ENCODE results near the gene DENND1C.
A peak's percentile ranks its signal among the peaks of the same experiment; 100 is the strongest.
"Not testable (repeated sequence)": the region's sequence is repeated elsewhere in the genome, so short reads cannot be mapped to it uniquely, and the experiment has no call there.

Gene DENND1C

DNA sequence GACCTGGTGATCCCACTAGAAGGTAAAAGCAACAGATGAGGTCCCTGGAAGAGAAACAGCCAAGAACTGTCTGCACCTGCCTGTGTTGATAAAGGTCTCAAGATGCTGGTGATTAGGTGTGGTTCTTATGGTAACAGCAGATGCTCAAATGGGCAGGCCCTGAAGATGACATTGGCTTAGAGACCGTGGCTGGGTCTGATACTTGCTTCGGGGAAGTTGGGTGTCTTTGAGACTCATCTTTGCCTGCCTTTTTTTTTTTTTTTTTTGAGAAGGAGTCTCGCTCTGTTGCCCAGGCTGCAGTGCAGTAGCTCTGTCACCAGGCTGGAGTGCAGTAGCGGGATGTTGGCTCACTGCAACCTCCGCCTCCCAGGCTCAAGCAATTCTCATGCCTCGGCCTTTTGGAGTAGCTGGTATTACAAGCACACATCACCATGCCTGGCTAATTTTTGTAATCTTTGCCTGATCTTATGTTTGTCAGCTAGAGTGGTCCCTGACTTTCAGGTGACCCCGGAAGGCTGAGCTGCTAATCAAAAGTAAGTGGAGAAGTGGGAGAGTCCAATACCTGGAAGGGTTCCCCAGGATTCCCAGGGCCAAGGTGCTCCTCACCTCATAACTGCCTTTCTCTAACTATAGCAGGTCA lies 29.9 kb downstream of the DENND1C start:
- DNase-seq = no peak

DNA sequence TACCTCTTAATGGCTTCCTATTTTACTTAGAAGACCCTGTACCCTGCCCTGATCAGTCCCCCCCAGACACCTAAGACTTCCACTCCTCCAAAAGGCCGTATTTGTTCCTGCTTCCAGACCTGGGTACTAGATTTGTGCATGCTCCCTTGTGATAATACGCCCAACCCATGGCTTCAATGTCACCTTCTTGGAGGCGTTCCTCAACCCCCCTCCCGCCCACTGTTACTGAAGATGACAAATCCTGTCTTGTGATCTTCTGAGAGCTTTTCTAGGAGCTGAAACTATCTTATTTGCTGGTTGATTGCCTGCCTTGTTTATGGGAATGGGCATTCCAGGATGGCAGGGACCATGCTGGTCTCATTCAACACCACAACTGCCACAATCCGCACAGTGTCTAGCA lies 31.4 kb downstream of the DENND1C start:
- no peak for DNase-seq

DNA sequence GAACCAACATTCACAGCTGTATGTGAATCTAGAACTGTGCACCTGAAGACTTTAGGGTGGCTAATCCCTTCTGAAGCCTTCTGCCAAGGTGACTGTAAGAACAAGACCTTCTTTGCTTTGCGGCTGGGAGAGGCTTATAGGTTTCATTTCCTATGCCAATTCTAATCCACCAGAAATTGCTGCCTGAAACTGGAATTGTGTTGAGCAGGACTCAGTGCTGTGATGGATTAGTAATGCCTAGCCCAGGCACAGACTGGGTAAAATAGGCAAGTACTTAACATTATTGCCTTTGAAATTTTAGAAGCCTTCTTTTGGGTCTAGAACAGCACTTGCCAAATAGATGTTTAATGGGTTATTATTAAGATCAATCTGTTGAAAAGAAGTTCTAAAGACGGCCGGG lies 33.5 kb downstream of the DENND1C start:
- DNase-seq = no peak

DNA sequence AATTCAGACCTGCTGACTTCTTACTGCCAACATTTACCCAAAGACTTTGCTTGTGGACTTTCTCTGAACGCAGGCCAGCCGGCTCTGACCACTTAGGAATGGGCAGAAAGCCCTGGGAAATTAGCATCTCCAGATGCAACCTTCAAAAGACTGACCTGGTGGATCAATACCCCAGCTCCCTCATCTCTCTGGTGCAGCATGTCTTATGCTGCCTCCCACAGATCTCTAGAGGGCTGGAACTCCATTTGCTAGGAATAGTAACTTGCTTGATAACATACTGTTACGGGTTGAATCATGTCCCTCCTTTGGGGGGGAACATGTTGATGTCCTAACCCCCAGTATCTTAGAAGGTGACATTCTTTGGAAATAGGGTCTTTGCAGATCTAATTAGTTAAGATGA lies 35.1 kb downstream of the DENND1C start:
- DNase-seq = no peak

DNA sequence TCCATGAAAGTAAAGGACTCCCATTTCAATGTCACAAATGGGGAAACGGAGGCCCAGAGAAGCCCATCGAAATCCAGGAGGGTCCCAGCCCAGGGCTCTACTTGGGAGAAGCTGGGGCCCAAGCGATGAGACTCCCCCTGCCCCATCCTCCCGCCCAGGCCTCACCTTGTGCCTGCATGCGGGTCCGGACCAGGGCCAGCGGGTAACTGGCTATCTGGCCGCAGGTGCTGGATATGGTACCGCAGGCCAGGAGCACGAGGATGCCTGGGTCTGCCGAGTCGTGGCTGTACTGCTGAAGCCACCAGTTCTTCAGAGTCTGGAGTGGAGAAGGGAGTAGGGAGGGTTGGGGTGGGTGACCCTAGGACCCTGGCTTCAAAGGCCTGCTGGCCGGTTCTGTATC lies 37.6 kb downstream of the DENND1C start:
- DNase-seq = no peak

DNA sequence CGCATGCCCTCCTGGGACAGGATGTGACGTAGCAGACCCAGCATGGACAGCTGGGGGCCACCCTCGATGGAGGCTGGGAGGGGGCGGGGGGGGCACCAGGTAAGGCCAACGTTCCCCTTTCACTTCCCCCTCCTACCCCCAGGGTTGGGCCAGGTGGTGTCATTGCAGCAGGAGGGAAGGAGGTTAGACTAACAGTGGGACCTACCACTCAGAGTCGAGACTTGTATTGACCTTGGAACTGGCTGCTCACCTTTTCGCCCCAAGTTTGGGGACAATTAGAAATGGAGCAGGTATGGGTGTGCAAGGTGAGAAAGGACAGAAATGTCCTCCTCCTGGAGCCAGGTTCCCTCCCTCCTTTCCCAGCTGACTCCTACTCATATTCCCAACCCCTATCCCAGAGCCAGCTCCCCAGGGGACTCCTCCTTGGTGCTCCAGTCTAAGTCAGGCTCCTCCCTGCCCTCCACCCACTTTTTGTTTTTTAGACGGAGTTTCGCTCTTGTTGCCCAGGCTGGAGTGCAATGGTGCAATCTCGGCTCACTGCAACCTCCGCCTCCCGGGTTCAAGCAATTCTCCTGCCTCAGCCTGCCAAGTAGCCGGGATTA lies 39.4 kb downstream of the DENND1C start:
- no peak for DNase-seq

DNA sequence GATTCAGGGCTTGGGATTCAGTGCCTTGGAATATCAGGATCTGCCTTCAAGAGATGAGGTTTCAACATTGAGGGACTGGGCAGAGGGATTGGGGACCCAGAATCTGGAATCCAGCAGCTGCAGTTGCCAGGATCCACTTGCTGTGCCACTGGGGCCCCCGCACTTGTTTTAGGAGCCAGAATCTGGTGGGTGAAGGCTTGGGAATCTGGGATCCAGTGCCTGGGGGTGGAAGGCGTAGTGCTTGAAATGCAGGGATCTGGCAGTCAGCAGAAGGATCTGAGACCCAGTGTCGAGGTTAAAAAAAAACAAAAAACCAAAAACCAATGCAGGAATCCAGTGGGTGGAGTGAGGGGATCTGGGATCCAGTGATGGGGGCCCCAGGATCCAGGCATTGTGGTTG lies 40.7 kb downstream of the DENND1C start:
- DNase-seq = no peak

DNA sequence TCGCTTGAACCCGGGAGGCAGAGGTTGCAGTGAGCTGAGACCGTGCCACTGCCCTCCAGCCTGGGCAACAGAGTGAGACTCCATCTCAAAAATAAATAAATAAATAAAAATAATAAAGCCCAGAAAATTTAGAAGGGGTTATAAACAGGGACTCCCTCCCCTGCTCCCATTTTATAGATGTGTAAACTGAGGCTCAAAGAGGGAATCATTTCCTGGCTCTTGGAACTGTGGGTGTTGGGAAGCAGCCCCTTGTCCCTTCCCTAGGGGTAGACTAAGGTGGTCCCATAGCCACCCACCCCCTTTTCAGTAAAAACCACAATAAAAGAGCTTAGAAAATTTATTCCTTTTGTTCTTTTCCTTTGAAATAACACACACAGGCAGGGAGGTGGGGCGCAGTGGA lies 41.8 kb downstream of the DENND1C start:
- no peak for DNase-seq

DNA sequence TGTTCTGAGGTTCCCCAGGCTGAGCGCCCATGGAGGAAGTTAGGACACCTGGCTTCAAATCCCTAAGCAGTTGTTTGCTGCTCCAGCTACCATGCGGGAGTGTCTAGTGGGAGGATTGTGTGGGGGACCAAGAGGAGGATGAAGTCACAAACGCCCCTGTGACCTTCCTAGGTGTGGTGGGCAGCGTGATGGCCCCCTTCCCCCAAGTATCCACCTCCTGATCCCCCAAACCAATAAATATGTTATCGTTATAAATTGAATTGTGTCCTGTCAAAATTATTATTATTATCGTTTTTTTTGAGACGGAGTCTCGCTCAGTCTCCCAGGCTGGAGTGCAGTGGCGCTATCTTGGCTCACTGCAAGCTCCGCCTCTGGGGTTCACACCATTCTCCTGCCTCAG lies 47.9 kb downstream of the DENND1C start, which contains the start of gene SLC25A41:
Gene SLC25A41, minus strand, starts transcription at position 101 of the 400 bp plus-strand sequence. Its CDS starts 70 bp downstream, at position 31.
- DNase-seq = no peak

DNA sequence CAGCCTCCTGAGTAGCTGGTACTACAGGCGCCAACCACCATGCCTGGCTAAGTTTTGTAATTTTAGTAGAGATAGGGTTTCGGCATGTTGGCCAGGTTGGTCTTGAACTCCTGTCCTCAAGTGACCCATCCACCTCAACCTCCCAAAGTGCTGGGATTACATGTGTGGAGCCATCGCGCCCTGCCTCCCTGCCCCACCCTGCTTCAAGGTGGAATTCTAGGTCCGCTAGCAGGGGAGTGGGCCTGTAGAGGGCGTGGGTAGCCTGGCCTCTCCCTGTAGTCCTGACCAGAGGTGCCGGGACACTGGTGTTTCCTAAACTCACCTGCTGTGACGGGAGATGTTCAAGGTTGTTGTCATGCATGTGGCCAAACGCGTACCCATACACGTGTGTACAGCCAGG lies 48.4 kb downstream of the DENND1C start:
- DNase-seq = no peak

DNA sequence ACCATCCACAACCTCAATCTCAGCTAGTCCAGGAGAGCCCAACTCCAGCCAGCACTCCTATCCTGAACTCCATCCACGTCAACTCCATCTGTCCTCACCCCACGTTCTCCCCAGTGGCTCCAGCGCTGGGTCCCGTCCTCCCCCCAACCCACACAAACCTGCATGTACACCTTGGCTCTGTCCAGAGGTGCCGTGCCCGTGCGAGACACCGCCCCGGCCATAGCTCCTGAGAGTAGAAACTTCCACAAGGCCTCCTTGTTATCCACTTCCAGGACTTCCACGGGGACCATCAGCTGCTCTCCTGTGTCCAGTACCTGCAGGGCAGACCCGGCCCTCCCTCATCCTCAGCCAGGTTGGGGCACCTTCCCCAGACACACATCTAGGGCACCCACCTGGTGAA lies 49.7 kb downstream of the DENND1C start:
- no peak for DNase-seq

DNA sequence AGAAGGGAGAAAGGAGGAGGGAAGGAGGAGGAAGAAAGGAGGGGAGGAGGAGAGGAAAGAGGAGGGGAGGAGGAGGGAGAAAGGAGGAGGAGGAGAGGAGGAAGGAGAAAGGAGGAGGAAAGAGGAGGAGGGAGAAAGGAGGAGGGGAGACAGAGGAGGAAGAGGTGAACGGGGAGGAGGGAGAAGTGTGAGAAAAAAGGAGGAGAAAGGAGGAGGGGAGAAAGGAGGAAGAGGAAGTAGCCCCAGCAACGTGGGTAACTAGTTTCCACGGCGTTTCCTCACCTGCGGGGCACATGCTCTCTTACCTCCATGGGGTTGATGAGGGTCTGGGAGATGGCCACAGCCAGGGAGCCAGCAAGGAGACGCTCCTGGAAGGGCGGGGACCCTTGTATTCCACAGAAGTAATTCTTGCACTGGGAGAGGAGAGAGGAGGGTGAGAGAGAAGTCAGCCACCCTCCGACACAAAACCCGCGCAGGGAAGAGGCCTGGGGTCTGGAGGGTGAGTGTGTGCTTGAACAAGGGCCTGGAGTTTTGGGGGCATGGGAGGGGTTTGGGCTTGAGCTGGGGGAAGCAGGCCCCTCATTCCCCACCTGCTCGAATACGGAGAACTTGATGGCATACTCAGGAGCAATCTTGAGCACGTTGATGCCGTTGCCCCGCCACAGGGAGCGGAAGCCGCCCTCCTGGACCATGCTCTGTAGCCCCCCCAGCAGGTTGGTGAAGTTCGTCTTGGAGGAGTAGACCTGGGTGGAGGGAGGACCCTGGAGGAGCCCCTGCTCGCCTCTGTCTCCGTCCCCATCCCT lies 52.0 kb downstream of the DENND1C start:
- no peak for DNase-seq

DNA sequence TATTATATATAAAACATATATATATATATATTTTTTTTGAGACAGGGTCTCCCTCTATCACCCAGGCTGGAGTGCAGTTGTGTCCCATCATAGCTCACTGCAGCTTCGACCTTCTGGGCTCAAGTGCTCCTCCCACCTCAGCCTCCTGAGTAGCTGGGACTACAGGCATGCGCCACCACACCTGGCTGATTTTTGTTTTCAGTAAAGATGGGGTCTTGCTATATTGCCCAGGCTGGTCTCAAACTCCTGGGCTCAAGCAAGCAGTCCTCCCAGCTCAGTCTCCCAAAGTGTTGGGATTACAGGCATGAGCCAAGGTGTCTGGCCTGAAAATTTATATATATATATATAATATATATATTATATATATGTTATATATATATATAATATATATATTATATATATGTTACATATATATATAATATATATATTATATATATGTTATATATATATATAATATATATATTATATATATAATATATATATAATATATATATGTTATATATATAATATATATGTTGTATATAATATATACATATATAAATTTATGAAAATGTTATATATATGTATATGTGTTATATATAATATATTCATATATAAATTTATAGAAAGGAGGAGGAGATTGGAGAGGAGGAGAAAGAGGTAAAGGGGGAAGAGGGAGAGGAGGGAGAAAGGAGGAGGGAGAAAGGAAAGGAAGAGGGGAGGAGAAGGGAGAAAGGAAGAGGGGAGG lies 52.7 kb downstream of the DENND1C start:
- not testable (repeated sequence) for DNase-seq

DNA sequence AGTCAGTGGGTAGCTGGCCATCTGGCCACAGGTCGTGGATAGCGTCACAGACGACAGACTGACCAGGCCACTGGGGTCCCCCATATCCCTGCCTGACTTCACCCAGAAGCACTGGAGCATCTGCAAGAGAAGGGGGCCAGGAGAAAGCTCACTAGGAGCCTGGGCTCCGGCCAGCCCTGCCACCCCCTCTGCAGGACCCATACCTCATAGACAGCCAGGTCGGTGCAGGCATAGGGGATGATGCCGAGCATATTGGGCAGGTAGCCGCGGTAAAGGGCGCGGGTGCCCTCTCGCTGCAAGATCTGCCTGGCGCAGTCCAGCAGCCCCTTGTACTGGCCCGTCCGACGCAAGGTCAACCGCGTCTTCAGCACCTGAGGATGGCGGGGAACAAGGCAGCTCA lies 54.5 kb downstream of the DENND1C start:
- no peak for DNase-seq

DNA sequence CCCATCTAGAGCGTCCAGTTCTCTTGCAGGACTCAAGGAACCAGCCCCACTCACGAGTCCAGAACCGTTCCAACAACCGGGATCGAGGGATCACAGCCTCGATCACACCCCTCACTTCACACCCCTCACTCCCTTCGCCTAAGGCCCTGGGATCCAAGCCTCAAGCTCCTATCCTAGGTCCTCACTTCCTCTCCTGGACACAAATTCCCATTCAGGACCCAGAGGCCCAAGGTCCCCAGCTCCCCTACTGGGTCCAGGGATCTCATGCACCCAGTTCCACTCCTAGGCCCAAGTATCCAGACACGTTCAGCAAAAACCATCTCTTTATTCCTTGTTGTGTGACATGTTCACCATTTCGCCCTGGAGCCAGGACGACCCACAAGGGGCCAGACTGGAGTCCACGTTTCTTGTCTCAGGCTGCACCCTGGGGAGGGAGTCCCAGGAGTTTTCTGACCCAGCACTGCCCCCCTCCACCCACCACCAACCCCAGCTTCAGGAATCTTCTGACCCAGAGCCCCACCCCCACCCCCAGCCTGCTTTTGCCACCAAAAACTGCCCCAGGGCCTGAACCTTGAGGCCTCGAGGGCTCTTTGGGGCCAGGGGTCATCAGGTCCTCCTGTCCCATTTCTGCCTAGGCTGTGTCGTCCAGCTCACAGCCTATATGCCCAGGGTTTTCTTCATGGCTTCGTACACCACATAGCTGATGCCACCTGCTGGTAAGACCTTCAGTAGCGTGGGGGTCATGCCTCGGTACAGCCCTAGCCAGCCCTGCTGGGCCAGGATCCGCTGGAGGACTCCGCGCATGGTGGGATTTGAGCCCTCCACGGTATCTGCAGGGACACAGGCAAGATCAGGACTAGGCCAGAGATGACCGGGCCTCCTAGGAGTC lies 55.6 kb downstream of the DENND1C start:
- DNase-seq = no peak

DNA sequence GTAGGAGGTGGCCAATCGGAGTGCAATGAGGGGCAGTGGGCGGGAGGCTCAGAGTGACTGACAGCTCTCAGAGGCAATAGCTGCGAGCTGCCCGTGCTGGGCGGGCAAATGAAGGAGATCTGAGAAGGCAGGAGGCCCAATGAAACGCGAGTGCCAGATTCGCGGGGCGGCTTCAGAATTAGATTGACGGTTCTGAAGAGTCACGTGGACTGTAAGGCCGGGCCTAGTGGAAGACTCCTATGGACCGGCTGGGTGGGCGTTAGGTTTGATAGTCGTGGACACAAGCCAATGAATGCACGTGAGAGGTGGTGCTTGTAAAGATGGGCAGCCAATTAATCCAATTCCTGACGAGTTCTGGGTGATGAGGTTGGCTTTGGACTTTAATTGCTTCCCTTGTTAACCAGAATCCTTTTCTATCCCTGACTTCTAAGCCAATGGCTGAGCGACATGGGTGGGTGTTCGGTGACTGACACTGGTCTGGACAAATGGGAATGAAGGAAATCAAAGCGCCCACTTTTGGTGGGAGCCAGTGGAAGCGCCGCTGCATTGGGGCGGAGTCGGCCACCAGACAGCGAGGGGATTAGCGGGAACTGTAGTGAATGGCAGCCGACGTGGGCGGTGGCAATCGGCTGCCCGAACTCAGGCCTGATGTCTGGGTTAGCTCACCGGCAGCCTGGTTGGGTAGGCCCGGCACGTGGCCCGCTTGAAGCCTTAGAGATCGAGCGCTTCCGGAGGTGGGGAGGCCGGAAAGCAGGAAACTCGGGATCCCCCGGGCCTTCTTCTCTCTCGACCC lies 56.5 kb downstream of the DENND1C start:
- peak; percentile 99 for DNase-seq

DNA sequence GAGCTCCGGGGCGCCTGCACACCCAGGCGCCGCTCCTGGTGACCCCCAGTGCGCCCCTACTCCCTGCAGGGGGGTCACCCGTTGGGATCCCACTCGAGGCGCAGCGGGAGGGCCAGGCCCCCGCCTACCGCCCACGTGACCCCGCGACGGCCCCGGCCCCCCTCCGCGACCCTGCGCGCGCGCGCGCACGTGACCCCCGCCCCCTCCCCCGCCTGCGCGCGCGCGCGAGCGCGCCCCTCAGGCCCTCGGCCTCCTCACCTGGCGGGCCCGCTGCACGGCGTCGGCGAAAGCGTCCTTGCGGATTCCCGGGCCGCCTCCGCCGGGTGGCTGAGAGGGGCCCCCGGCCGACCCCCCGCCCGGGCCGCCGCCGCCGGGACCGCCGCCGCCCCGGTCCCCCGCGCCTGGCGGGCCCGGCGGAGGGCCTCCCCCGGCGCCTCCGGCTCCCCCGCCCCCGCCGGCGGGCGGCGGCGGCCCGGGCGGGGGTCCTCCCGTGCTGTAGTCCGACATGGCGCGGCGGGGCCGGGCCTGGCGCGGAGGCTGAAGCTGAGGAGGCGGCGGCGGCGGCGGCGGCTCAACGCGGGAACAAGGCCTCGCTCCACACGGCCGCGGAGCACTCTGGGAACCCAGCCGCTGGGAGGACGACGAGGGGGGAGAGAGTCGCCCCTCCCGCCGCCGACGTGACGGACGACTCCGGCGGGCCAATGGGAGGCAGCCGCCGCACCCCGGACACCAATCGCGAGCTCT lies 57.2 kb downstream of the DENND1C start, which contains the start of gene KHSRP:
Gene KHSRP, minus strand, starts transcription at position 617 of the 744 bp plus-strand sequence. Its CDS starts 110 bp downstream, at position 507.
- DNase-seq = peak; percentile 52

DNA sequence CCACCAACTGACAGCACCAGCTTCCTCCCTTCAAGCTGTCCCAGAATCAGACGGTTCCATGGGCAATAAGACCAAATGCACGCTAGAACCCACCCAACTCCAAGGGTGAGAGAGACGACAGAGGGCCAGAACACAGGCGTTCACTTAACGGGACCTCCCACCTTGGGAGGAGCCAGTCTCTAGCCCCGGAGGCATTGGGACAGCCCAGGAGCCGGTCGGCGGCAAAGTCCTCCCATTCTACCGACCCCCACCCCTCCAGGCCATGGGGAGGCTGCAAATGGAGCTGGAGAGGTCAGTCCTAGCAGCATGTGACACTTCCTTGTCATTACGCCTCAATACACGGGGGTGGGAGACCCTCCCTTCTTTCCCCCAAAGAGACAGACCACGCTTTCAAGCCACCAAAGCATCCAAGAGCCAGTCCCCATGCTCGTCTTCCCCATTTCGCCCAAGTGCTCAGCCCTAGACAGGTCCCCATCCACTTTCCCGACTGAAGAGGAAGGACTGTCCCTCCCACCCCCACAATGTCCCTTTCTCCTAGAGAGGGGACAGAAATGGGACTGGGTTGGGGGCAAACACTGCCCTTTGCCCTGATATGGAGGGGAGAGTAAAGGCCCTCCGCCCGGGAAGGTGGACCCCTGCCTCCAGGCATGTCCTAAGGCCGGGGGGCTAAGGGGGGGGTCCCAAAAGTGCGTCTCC lies 57.9 kb downstream of the DENND1C start:
- peak; percentile 48 for DNase-seq

DNA sequence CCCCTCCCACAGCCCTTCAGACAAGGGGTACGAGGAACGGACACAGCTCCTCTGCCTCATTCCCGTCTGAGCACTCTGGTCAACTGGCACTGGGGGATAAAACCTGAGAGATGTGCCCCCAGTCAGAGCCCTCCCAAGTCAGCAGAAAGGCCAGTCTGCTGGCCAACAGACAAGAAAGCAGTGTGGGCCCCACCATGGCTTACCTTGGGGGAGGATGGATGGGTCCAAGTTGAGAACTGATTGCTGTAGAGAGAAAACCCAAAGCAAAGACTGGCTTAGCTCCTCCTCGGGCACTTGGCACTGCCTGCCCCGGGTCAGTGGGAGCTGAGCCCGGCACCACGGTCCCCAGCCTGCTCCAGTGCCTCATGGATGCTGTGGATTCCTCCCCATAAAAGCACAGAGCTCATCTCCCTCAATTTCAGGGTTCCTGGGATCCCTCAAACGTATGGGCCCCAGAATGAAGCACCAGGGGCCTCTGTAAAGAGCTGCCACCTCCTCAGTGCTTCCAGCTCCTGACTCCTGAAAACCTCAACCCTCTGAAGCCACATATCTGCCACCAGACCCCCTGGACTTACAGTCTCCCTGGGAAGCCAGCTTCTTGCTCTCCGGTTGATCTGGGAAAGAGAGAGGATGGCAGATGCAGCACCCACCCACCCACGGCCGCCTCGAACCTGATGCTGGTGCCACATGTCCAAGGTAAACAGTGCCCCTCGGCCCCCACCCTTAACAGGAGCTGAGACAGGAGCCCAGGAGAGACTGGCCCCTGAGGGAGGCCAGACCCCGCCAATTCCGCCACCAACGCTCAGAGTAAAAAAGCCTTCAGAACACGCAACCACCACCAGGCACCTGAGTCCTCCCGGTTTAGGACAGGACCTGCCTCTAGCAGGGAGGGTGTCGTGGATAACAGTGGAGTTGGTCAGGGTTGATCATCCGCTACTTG lies 60.2 kb downstream of the DENND1C start:
- no peak for DNase-seq
